HG02623 (cell line): ENCODE data around the gene PPP1R2B.
"Not testable (repeated sequence)": the region's sequence is repeated elsewhere in the genome, so short reads cannot be mapped to it uniquely, and the experiment has no call there.

Experiments
- ATAC-seq: cut with Tn5 transposase; IDR thresholded peaks from one replicate; pipeline ENCODE4 v1.9.1; 2021; ENCODE audit warnings: moderate library complexity; ENCODE audit not compliant: unreplicated experiment

The PPP1R2B gene

DNA sequence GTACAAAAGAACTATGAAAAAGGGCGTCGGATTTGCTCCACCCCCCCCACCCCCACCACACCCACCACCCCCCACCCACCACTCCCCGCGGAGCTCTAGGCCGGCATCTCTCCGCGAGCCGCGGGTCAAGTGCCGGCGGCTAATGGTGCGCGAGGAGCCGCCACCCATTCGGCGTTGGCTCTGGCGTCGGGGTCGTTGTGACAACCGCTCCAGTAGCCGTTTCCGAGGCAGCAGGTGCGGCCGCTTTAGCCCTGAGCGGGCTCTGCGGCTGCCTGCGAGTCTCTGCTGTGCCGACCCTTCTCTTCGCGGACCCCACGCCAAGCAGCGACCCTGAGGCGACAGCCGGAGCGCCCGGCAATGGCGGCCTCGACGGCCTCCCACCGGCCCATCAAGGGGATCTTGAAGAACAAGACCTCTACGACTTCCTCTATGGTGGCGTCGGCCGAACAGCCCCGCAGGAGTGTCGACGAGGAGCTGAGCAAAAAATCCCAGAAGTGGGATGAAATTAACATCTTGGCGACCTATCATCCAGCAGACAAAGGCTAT, at the start of gene PPP1R2B:
Gene PPP1R2B, plus strand, starts transcription at position 90 of the 546 bp plus-strand sequence. Its CDS starts 268 bp downstream, at position 358.
- ATAC-seq = no peak

DNA sequence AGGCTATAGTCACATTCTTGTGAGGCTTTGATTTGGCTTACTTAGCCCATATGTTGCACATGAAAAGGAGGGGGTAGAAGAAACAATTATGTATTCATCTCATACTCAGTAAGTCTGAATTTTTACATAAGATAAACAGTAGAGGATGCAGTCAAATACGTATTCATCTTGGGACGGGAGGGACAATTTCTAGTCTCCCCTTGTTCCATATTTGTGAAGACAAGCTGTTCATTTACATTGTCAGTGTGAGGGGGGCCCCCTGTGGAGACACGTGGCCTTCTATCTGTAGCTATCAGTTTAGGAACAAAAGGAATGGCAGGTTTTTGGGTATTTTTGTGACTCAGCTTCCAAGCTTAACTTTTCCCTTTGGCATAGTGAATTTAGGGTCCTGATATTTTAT, 49.2 kb upstream of the PPP1R2B start:
- ATAC-seq = no peak

DNA sequence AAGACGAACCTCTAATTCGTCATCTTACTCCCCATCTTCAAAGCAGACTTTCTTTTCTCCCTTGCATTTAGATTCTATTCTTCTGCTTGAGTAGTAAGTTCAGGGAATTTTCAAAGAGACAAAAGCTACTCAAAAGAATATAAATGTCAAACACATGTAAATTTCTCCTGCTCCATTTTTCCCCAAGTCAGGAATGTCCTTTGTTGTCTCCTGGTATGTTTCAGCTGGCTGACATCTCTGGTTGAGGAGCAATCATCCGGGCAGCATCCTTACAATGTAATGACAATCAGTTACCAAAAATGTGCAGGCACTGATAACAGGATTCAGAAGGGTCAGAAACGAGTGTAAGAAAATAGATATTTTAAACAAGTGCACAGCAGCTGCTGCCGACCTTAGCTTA, 47.6 kb upstream of the PPP1R2B start:
- ATAC-seq = no peak

DNA sequence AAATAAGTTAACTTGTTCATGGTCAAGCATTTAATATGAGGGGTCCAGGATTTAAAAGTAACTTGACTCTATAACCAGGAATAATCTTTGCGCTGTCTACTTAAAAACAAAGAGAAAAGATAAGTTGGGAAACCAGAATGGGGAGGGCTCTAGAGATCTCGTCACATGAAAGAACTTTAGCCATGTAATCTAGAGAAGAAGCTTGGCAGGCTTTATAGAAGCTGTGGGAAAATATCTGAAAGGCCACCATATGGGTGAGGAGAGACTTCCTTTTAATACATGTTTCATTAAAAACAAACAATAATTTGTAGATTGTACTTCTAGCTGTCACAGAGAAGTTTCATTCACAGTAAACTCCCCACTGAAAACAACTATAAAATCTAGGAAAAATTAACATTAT, 46.7 kb upstream of the PPP1R2B start:
- ATAC-seq = no peak

DNA sequence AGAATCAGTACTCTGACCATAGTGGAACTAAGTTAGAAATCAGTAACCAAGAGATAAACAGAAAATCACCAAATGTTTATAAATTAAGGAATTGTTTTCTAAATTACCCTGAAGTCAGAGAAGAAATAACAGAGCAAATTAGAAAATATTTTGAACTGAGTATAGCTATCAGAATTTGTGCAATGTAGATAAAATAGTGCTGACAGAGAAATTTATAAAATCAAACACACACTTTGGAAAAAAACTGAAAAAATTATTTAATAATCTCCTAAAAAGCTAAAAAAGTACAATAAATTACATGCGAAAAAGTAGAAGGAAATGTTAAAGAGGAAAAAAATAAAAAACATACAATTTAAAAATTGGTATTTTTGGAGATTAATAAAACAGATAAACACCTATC, 37.1 kb upstream of the PPP1R2B start:
- no peak for ATAC-seq

DNA sequence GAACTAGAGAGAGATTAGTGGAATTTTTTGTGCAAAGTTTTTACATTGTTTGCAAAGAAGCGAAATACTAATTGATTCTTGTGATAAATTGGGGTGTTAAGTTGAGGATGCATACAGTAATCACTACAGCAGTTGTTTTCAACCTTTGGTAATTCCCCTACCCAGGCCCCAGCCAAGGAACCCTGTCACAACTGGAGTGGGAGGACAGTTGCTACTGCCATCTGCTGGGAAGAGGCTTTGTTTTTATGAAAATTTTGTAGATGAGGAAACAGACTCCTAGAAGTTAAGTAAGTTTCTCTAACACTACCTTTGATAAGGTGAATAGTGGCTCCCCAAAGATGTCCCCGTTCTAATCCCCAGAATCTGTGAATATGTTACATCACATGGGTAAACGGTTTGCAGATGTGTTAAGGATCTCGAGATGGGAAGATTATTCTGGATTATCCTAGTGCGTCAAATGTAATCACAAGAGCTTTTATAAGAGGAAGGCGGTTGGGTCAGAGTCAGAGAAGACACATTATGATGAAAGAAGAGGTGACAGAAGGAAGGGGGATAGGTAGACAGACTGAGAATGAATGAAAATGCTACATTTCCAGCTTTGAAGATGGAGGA, 34.0 kb upstream of the PPP1R2B start:
- ATAC-seq = peak; percentile 89

DNA sequence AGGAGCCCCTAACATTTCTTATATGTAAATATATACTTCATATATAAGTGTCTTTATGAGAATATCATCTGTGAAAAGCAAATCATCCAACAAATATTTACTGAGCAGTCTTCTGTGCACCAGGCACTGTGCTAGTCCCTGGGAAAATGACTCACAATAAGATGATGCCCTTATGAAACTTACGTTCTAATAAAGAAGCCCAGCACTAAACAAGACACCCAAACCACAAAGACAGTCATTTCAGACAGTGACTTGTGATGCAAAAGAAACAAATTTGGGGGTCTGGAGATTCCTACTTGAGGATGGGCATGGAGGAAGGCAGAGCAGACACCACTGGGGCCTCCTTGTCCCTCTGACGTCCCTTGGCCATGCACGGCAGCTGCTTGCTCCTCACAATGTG, 30.6 kb upstream of the PPP1R2B start:
- ATAC-seq = no peak

DNA sequence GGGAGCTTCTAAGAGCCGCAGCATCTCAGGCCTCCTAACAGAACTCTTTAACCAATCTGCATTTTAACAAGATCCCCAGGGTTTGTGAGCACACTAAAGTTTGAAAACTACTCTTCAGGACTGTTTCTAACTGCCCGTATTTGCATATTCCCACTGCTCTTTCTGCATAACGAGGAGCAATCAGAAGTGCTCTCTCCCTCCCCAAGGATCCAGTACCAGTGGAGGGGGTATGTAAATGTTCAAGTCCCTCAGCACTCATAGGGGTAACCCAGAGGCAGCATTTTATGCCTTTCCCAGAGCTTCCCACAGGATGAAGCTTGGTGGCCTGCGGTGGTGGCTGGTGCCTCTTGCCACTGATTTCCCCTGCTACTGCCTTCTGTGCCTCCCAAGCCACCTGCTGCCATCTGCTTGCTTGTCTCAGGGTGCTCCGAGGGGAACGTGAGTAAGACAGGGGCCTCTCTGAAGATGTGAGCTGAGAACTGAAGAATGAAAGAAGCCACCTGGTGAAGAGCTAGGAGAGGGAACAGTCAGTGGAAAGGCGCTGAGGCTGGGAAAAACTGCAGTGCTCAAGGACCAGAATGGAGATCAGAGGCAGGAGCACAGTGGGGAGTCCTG, 30.0 kb upstream of the PPP1R2B start:
- ATAC-seq = no peak

DNA sequence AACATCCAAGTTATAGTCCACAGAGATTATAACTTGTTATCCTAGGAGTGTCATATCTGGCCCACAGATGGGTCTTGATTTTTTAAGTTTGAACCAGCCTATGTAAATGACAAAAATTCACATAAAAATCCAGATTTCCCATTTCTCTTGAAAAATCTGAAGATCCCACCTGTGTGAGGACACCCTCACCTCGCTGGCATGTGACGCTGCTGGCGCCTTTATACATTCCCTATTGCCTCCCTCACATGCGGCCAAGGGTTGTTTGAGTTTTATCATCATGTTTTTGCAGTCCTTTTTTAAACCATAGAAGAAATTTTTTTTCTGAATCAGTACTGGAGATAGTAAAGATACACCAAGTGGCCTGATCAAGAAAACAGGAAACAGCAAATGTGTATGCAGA, 25.9 kb upstream of the PPP1R2B start:
- no peak for ATAC-seq

DNA sequence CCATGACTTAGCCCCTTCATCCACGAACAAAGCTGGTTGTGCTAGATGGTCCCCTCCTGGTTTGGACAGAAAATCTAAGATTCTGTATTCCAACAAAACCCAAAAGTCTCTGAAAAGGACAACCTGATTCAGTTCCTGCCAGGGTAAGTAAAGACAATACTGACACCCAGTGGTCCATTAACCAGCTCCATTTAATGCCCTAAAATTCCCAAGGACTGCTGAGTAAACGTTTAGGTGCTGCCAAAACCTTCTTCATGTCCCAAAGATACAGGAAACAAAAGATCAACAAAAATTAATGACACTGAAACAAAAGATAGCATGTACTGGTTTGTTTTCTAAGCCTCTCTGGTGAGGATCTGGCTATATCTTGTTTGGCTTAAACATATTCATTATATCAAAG, 25.3 kb upstream of the PPP1R2B start:
- no peak for ATAC-seq

DNA sequence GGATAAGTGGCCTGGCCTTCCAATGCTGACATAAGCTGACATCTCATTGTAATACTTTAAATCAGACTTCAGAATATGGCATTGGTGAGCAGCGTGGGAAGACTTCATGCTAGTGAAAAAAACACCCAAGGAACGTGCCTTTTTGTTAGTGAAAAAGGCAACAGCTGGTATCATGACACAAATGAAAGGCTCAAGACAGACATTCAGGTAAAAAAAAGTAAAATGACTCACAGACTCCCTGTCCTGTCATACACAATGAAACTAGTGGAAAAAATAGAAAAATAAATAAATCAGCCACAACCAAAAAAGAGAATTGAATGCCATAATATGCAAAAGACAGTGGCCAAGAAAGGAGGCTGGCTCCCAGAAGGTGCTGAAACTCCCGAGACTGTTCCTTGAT, 24.4 kb upstream of the PPP1R2B start:
- ATAC-seq = no peak

DNA sequence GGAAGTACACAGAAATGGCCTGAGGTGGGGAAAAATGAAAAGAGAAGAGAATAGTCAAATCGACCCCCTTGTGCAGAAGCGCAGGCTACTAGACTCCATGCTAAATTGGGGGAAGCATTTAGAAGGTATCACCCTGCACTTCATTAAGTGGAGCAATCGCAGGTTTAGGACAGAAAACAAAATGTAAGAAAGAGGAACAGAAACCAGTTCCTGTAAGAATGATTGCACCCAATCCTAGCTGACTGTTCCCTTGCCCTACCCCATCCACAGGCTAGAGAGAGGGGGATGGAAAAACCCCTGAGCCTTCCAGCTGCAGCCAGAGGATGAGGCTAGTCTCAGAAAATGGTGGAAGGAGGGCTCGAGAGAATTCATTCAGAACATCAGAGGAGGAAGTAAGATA, 23.9 kb upstream of the PPP1R2B start:
- ATAC-seq = peak; percentile 77

DNA sequence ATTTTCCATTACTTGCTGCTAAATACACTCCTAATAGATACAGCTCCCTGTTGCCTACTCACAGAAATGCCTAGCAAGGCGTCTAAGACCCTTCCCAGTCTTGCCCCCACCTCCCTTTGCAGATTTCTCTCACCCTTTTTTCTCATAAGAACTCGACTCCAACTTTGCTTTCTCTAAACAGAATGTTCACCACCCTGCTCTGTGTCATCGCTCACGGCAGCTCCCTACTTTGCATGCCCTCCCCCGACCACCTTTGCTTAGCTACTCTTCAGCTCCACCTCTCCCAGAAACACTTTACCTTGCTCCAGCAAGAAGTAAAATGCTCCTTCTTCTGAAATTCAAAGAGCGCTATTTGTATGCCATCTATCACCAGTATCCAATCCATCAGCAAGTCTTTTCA, 15.2 kb upstream of the PPP1R2B start:
- ATAC-seq = no peak

DNA sequence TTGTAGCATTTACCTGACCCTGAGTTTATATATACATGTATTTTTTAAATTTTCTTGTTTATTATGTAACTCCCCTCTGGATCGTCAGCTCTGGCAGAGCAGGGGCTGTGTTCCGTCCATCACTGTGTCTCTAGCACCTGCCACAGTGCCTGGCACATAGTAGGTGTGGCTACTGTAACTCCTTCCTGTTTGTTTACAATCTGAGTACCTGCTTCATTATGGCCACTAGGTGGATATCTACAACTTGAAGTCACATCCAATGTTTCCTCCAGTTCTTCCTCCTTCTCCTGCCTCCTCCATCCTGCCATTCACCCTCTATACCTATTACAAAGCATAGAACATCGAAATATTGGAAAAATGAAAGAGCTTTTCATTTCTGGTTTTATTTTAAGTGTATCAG, 14.2 kb upstream of the PPP1R2B start:
- ATAC-seq = peak; percentile 53

DNA sequence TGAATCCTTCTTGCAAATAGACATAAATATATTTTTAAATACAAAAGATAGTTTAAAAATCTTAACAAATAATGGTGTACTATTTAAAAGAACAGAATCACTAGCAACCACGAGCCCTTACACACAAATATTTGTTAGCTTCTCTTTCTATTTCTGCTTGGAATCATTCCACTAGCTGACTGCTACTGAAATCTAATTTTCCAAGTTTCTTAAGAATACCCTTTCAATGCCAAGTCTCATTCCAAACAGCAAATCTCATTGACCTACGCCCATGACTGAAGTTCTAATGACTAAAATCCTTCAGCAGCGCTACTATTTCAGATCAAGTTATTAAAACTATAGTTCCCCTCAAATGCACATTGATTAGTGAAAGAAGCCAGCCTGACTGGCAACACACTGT, 13.2 kb upstream of the PPP1R2B start:
- ATAC-seq = no peak

DNA sequence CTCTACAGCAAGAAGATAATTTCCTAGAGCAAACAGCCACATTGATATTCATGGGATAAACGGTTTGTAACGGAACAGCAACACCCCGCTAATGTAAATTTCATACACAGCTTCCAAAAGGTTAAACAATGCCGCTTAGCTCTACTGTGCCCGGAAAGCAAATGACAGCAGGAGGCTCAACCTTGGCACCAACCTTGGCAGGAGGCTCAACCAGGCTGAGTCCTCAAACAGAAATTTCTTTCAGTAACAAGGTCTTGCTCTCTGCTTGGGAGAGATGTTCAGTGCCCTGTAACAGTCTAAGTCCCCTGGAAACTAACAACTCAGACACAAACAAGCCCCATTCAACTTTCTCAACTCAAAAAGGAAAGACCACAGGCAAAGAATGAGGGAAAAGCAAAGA, 11.1 kb upstream of the PPP1R2B start:
- no peak for ATAC-seq

DNA sequence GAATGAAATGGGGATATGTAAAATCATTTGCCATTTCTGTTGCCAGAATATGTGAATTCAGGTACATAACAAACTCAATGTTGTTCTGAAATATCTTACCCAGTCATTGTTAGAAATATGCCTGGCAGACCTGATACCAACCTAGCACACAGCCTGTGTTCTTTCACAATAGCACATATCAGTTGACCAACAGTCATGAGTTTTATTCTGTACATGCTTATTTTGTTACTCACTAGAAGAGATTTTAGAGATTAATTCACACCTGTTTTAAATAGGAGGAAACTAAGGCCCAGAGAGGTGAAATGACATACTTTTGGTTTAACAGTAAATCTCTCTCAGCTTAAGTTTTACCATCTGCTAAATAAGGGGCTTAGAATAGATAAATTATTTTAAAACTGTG, 8.4 kb upstream of the PPP1R2B start:
- ATAC-seq = no peak

DNA sequence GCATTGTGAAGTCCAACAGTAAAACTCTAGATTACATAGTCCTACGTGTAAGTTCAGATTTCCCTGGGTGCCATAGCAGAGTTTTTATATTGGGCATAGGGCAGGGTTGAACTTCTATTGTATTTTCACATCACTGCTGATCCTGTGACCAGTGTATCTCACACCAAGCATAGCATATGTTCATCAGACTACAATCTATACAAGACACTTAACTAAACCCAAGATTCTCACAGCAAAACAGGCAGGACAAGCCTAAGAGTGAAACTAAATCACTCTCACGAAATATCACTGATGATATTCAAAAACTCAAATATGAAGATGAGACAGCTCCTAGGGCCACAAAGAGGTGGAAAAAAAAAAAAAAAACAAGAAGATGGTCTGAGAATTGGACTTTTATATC, 3.2 kb upstream of the PPP1R2B start:
- ATAC-seq = no peak

DNA sequence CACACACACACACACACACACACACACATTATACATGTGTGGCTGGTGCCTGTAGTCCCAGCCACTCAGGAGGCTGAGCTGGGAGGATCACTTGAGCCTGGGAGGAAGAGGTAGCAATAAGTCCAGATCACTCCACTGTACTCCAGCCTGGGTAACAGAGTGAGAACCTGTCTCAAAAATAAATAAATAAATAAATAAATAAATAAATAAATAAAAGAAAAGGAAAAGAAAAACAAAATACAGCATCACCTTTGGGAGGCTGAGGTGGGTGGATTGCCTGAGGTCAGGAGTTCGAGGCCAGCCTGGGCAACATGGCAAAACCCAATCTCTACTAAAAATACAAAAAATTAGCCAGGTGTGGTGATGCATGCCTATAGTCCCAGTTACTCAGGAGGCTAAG, 1.6 kb upstream of the PPP1R2B start:
- not testable (repeated sequence) for ATAC-seq

DNA sequence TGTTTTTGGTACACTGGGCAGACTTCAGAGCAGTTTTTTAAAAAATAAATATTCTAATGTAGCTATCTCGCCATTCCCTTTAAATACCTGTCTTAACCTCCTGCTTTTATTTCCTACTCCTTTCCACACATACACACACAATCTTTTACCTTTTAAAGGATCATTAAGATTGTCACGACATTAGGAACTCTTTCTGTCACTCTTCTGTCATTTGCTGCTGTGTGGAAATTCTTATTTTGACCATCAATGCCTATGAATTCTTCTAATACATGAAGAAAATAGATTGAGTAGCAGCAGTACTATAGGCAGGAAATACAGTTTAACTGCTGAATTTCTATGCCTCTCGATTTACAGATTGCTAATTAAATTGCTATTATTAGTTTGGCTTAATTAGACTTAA, 1.8 kb downstream of the PPP1R2B start:
- no peak for ATAC-seq

DNA sequence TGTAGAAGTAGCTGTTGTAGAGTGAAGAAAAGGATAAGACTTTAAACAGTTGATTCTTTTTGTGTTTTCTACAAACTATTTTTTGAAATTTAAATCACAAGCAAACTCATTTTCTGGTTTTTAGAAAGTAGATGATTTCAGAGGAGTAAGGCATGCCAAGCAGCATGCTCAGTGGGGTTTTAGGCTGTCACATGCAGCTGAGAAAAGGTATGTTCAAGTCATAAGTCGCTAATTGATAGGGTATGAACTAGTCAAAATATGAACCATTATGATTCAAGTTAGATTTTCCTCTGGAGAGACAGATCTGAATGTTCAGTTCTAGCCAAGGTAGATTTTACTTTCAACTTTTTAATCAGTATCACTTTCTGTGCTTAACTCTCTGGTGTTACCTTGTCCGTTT, 3.0 kb downstream of the PPP1R2B start:
- ATAC-seq = not testable (repeated sequence)

DNA sequence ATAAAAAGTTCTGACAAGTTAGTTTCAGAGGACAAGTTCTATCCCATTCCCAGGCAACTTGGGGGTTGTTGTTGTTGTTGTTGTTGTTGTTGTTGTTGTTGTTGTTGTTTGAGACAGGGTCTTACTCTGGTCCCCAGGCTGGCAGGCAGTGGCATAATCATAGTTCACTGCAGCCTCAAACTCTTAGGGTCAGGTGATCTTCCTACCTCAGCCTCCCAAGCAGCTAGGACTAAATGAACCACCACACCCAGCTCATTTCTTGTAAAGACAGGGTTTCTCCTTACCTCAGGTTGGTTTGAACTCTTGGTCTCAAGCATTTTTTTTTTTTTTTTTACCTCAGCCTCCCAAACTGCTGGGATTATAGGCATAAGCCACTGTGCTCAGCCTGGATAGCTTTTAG, 15.3 kb downstream of the PPP1R2B start:
- ATAC-seq = no peak

DNA sequence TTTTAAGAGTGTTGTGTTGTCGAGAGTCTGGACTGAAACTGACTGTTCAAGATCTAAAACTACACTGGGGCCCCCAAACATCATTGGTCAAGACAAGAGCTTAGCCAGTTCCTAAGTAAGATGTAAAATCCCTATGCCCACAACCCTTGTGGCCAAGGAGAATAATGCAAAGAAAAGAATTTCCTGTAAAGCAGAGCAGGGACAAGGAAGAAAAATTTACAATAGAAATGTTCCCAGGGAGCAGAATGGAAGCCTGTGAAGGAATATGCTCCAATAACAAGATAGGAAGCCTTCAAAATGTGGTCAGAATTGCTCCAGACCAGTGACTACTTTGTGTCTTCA, 20.4 kb downstream of the PPP1R2B start:
- no peak for ATAC-seq
